Measurements from ENCODE around the gene M6PR.
"Not testable (repeated sequence)": the region's sequence is repeated elsewhere in the genome, so short reads cannot be mapped to it uniquely, and the experiment has no call there.

M6PR gene

GRCh38 chr12:8916154-8916553 is 33.3 kb downstream of the M6PR start:
- intact Hi-C loops (cut with DNase I) = no loop called here
- DNase-seq = no peak

GRCh38 chr12:8914716-8915526 is 34.5 kb downstream of the M6PR start:
- intact Hi-C loops (cut with DNase I) = loop anchor here (2.0 kb wide), 1 partner anchor 34 kb away; the partner anchor contains the start of gene M6PR
- peak in 39 of 42 donors; percentile 12 to 65 (median 39) for DNase-seq

- intact Hi-C loops (cut with DNase I) = loop anchor here (2.0 kb wide), 1 partner anchor 35 kb away; the partner anchor contains the start of gene M6PR
- peak; percentile 47 to 93 (median 82) for DNase-seq
Observed at GRCh38 chr12:8914033-8914715, 35.3 kb downstream of the M6PR start, which contains the start of gene PHC1. Gene PHC1 (plus strand): TSS chr12:8914509. CDS start chr12:8917678, 3,169 bp downstream.

- intact Hi-C loops (cut with DNase I) = loop anchor here (2.0 kb wide), 1 partner anchor 35 kb away; the partner anchor contains the start of gene M6PR
- no peak for DNase-seq
Observed at GRCh38 chr12:8913702-8914032, 35.8 kb downstream of the M6PR start.

GRCh38 chr12:8912914-8913313 is 36.5 kb downstream of the M6PR start:
- DNase-seq = peak in 11 of 42 donors; percentile 3 to 58 (median 13)
- intact Hi-C loops (cut with DNase I) = no loop called here

GRCh38 chr12:8911606-8912268 is 37.7 kb downstream of the M6PR start:
- intact Hi-C loops (cut with DNase I) = no loop called here
- no peak for DNase-seq

GRCh38 chr12:8909752-8910151 is 39.7 kb downstream of the M6PR start:
- no peak for DNase-seq
- intact Hi-C loops (cut with DNase I) = no loop called here

- intact Hi-C loops (cut with DNase I) = no loop called here
- no peak for DNase-seq
Observed at GRCh38 chr12:8907513-8907912, 41.9 kb downstream of the M6PR start.

- DNase-seq = no peak
- intact Hi-C loops (cut with DNase I) = no loop called here
Observed at GRCh38 chr12:8906266-8907180, 42.9 kb downstream of the M6PR start.

- no peak for DNase-seq
Observed at GRCh38 chr12:8905546-8905945, 43.9 kb downstream of the M6PR start.

GRCh38 chr12:8904665-8905064 is 44.8 kb downstream of the M6PR start:
- intact Hi-C loops (cut with DNase I) = no loop called here
- DNase-seq = no peak

More at GRCh38 chr12:8905546-8905945, 43.9 kb downstream of the M6PR start:
- intact Hi-C loops (cut with DNase I) = no loop called here

GRCh38 chr12:8903646-8904045 is 45.8 kb downstream of the M6PR start:
- intact Hi-C loops (cut with DNase I) = no loop called here

GRCh38 chr12:8902703-8903102 is 46.7 kb downstream of the M6PR start:
- intact Hi-C loops (cut with DNase I) = not testable (repeated sequence)
- DNase-seq = peak in 1 of 42 donors; percentile 4

More at GRCh38 chr12:8903646-8904045, 45.8 kb downstream of the M6PR start:
- DNase-seq = no peak

GRCh38 chr12:8899830-8900229 is 49.6 kb downstream of the M6PR start:
- no peak for DNase-seq
- intact Hi-C loops (cut with DNase I) = loop anchor here (10.0 kb wide), 1 partner anchor 205 kb away; the partner anchor contains the start of gene RIMKLB

- intact Hi-C loops (cut with DNase I) = loop anchor here (10.0 kb wide), 1 partner anchor 202 kb away; the partner anchor contains the start of gene RIMKLB
- DNase-seq = no peak
Observed at GRCh38 chr12:8897081-8897480, 52.4 kb downstream of the M6PR start.

- intact Hi-C loops (cut with DNase I) = loop anchor here (10.0 kb wide), 1 partner anchor 200 kb away; the partner anchor contains the start of gene RIMKLB
- DNase-seq = no peak
Observed at GRCh38 chr12:8894986-8895385, 54.5 kb downstream of the M6PR start.

GRCh38 chr12:8894378-8894777 is 55.1 kb downstream of the M6PR start:
- DNase-seq = no peak
- intact Hi-C loops (cut with DNase I) = loop anchor here (10.0 kb wide), 1 partner anchor 200 kb away; the partner anchor contains the start of gene RIMKLB

- intact Hi-C loops (cut with DNase I) = loop anchor here (10.0 kb wide), 1 partner anchor 197 kb away; the partner anchor contains the start of gene RIMKLB
Observed at GRCh38 chr12:8891976-8892375, 57.5 kb downstream of the M6PR start.

More at GRCh38 chr12:8891976-8892375, 57.5 kb downstream of the M6PR start:
- DNase-seq = no peak

All from head of caudate nucleus (tissue), 42 donors.